Inflammatory macrophage treated with lipopolysaccharide for 1 hour (primary cell): Measurements from ENCODE around the gene BRD1.

Source experiments
- DNase-seq, 2 donors: peaks; one replicate each; pipeline ENCODE4 v3.0.0-alpha.2; 2020 to 2022

Gene BRD1

GRCh38 chr22:49749227-49749626 lies 78.4 kb downstream of the BRD1 start:
- DNase-seq: no peak

GRCh38 chr22:49748514-49748913 lies 79.2 kb downstream of the BRD1 start:
- DNase-seq: no peak

GRCh38 chr22:49747716-49748115 lies 80.0 kb downstream of the BRD1 start:
- no peak for DNase-seq

GRCh38 chr22:49747130-49747529 lies 80.5 kb downstream of the BRD1 start:
- no peak for DNase-seq

GRCh38 chr22:49746065-49746464 lies 81.6 kb downstream of the BRD1 start:
- no peak for DNase-seq

- DNase-seq: no peak
Measured at GRCh38 chr22:49740242-49740641, 87.4 kb downstream of the BRD1 start.

- no peak for DNase-seq
Measured at GRCh38 chr22:49739138-49739537, 88.5 kb downstream of the BRD1 start.

- no peak for DNase-seq
Measured at GRCh38 chr22:49738566-49738965, 89.1 kb downstream of the BRD1 start.

GRCh38 chr22:49738006-49738405 lies 89.7 kb downstream of the BRD1 start:
- DNase-seq: no peak

- DNase-seq: no peak
Measured at GRCh38 chr22:49737101-49737551, 90.5 kb downstream of the BRD1 start.

GRCh38 chr22:49736538-49736937 lies 91.1 kb downstream of the BRD1 start:
- no peak for DNase-seq

- no peak for DNase-seq
Measured at GRCh38 chr22:49735901-49736421, 91.7 kb downstream of the BRD1 start.

- DNase-seq: peak in 1 of 2 donors; percentile 1
Measured at GRCh38 chr22:49735411-49735900, 92.2 kb downstream of the BRD1 start.

- DNase-seq: no peak
Measured at GRCh38 chr22:49734882-49735281, 92.8 kb downstream of the BRD1 start.

GRCh38 chr22:49734390-49734789 lies 93.3 kb downstream of the BRD1 start:
- no peak for DNase-seq

- DNase-seq: no peak
Measured at GRCh38 chr22:49733631-49734030, 94.0 kb downstream of the BRD1 start.

- DNase-seq: no peak
Measured at GRCh38 chr22:49730656-49731055, 97.0 kb downstream of the BRD1 start.

GRCh38 chr22:49728570-49729271 lies 99.0 kb downstream of the BRD1 start:
- no peak for DNase-seq

GRCh38 chr22:49727881-49728569 lies 99.6 kb downstream of the BRD1 start:
- no peak for DNase-seq

- DNase-seq: no peak
Measured at GRCh38 chr22:49727191-49727880, 100.3 kb downstream of the BRD1 start.

GRCh38 chr22:49726701-49727101 lies 101.0 kb downstream of the BRD1 start:
- no peak for DNase-seq

GRCh38 chr22:49726022-49726681 lies 101.5 kb downstream of the BRD1 start:
- no peak for DNase-seq

- no peak for DNase-seq
Measured at GRCh38 chr22:49725516-49725915, 102.2 kb downstream of the BRD1 start.
